DND-41 (cell line): ENCODE data around the gene TLN1.

Experiments
- ATAC-seq: fragments of 200-7000 bp; cut with Tn5 transposase; 3 replicates; pipeline ENCODE4 v1.9.1; 2021; ENCODE audit warnings: low read depth; ENCODE audit not compliant: insufficient read depth
- DNase-seq: peaks from one replicate; pipeline ENCODE4 v3.0.0-alpha.2; 2020
- H2AFZ ChIP-seq: 2 replicates; pipeline ENCODE4 v1.6.0; 2012; ENCODE audit warnings: low read depth, low read length
- H3K27ac ChIP-seq: 2 replicates; pipeline ENCODE4 v1.5.1; 2012; ENCODE audit warnings: low read length, inconsistent platforms
- H3K27me3 ChIP-seq: fragments of 200-600 bp; sonication (generic); 2 replicates; pipeline ENCODE4 v1.6.0; 2012; ENCODE audit warnings: low read length, mild to moderate bottlenecking, inconsistent platforms; ENCODE audit not compliant: insufficient read depth, poor library complexity
- H3K36me3 ChIP-seq: 2 replicates; pipeline ENCODE4 v1.5.1; 2012; ENCODE audit warnings: low read length, inconsistent platforms; ENCODE audit not compliant: insufficient read depth
- H3K4me1 ChIP-seq: 2 replicates; pipeline ENCODE4 v1.5.1; 2012; ENCODE audit warnings: mild to moderate bottlenecking, low read length; ENCODE audit not compliant: insufficient read depth
- H3K4me2 ChIP-seq: 2 replicates; pipeline ENCODE4 v1.6.0; 2012; ENCODE audit warnings: mild to moderate bottlenecking, moderate library complexity, low read length, inconsistent platforms; ENCODE audit not compliant: insufficient read depth
- H3K4me3 ChIP-seq, 2 experiments: fragments of 200-600 bp in 1 of 2; shearing (Covaris generic) in 1 of 2; 2 replicates each; pipeline ENCODE4 v1.5.1; 2012 to 2016; ENCODE audit warnings: inconsistent platforms in 2 of 2, low read length in 2 of 2, mild to moderate bottlenecking in 2 of 2, low read depth in 1 of 2, moderate library complexity in 1 of 2
- H3K79me2 ChIP-seq: 2 replicates; pipeline ENCODE4 v1.6.0; 2012; ENCODE audit warnings: low read length, inconsistent platforms; ENCODE audit not compliant: insufficient read depth
- H3K9ac ChIP-seq: 2 replicates; pipeline ENCODE4 v1.6.0; 2012; ENCODE audit warnings: low read depth, mild to moderate bottlenecking, inconsistent platforms, low read length, moderate library complexity
- H3K9me3 ChIP-seq: 2 replicates; pipeline ENCODE4 v1.5.1; 2012; ENCODE audit warnings: low read length, moderate library complexity, mild to moderate bottlenecking, inconsistent platforms; ENCODE audit not compliant: insufficient read depth, severe bottlenecking
- H4K20me1 ChIP-seq: 2 replicates; pipeline ENCODE4 v1.6.0; 2012; ENCODE audit warnings: low read length; ENCODE audit not compliant: insufficient read depth
- CTCF ChIP-seq: IDR thresholded peaks from 2 replicates; pipeline ENCODE4 v1.5.1; 2012; ENCODE audit warnings: borderline replicate concordance, low read length, moderate library complexity, mild to moderate bottlenecking; ENCODE audit not compliant: poor library complexity, severe bottlenecking; ENCODE audit errors: extremely low read depth
- EZH2 ChIP-seq: IDR thresholded peaks from 3 replicates; pipeline ENCODE4 v1.6.1; 2012; ENCODE audit warnings: borderline replicate concordance, low read depth, mild to moderate bottlenecking, moderate library complexity, low read length, inconsistent platforms; ENCODE audit not compliant: severe bottlenecking

The TLN1 gene

GRCh38 chr9:35749515-35750255, 17.7 kb upstream of the TLN1 start:
- DNase-seq = peak; percentile 14
- Histone ChIP-seq H2AFZ (peak overlapping the region; percentile 73), H3K79me2 (peaks cover 21% of the 10 kb centered on the region), H3K27ac (peak overlapping the region; percentile 57), H3K4me2 (peak overlapping the region; percentile 98), H3K27me3 (no peaks in the 10 kb centered on the region), H3K4me1 (peaks cover 49% of the 10 kb centered on the region), H3K4me3 (peak overlapping the region; percentile 69 to 78; a peak in 3 of 4 replicates), H3K9ac (peak overlapping the region; percentile 70), H3K9me3 (no peaks in the 10 kb centered on the region), H4K20me1 (no peaks in the 10 kb centered on the region), H3K36me3 (peaks cover 17% of the 10 kb centered on the region)
- TF ChIP-seq EZH2 = no peak
- no peak for TF ChIP-seq CTCF
- no peak; the same call in 2 of the 3 replicates for ATAC-seq

- Histone ChIP-seq H3K9me3 (no peaks in the 10 kb centered on the region), H3K4me1 (peaks cover 49% of the 10 kb centered on the region), H3K4me3 (peak within 1 kb of the TSS; percentile 69 to 78), H3K36me3 (peaks cover 24% of the 10 kb centered on the region), H2AFZ (peak within 1 kb of the TSS; percentile 73), H3K4me2 (peak within 1 kb of the TSS; percentile 98), H3K27me3 (no peaks in the 10 kb centered on the region), H3K9ac (peak within 1 kb of the TSS; percentile 70), H4K20me1 (no peaks in the 10 kb centered on the region), H3K79me2 (peaks cover 21% of the 10 kb centered on the region), H3K27ac (peak within 1 kb of the TSS; percentile 57)
- ATAC-seq = peak; percentile 81
- no peak for TF ChIP-seq EZH2
- TF ChIP-seq CTCF = no peak
- peak; percentile 52 for DNase-seq
Measured at GRCh38 chr9:35748858-35749514, 17.0 kb upstream of the TLN1 start, which contains the start of the genes GBA2 and RGP1. TSS of gene GBA2 (minus strand) at chr9:35749228. CDS start at chr9:35748704, 524 bp downstream. TSS of gene RGP1 (plus strand) at chr9:35749287. CDS start at chr9:35749756, 469 bp downstream.

- ATAC-seq = peak; percentile 59
- peak; percentile 39 for DNase-seq
- Histone ChIP-seq H2AFZ (peak overlapping the region; percentile 73), H3K36me3 (peaks cover 29% of the 10 kb centered on the region), H3K4me2 (peak overlapping the region; percentile 98), H4K20me1 (no peaks in the 10 kb centered on the region), H3K79me2 (peaks cover 21% of the 10 kb centered on the region), H3K27me3 (no peaks in the 10 kb centered on the region), H3K27ac (peak overlapping the region; percentile 57; the same call in 1 of the 2 replicates), H3K9ac (peak overlapping the region; percentile 70), H3K9me3 (no peaks in the 10 kb centered on the region), H3K4me3 (peak overlapping the region; percentile 69 to 78), H3K4me1 (peaks cover 49% of the 10 kb centered on the region)
- TF ChIP-seq EZH2 (no peak), CTCF (no peak)
Measured at GRCh38 chr9:35748242-35748857, 16.4 kb upstream of the TLN1 start.
